Measurements from ENCODE around the gene S1PR5. TPM values are rescaled to one million over a fixed set of nuclear protein-coding genes. Genes with fewer than 3 reads are reported as not detected.
A peak's percentile ranks its signal among the peaks of the same experiment; 100 is the strongest.

Gene S1PR5
- total RNA-seq, 1 donor, result 1.3 TPM

DNA sequence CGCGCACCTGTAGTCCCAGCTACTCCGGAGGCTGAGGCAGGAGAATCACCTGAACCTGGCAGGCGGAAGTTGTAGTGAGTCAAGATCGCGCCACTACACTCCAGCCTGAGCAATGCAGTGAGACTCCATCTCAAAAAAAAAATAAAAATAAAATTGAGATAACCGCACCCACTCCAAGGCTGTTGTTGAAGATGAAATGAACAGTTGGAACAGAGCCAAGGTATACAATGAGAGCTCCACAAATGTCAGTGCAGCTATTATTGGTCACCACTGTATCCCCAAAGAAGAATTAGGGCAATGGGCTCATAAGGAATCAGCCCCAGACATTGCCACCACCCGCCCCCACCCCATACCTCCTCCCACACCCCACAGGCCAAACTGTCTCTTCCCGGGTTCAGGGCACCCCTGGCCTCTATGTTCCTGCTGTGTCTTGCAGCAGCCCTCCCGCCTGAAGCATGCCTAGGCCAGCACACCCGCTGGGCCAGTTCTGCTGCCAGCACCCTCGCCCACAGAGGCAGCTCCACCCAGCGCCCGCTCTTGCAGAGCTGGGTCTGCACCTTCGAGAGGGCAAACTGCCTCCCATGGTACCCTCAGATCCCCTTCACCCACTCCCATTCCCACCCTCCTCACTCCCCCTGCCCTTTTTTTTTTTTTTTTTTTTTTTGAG, 3.5 kb upstream of the S1PR5 start:
- no peak for DNase-seq (ENCODE audit: low read depth)
- H3K4me3 ChIP-seq (ENCODE audit: low read depth, low read length), result no peak overlapping the region
- TF ChIP-seq, protein P1, sequence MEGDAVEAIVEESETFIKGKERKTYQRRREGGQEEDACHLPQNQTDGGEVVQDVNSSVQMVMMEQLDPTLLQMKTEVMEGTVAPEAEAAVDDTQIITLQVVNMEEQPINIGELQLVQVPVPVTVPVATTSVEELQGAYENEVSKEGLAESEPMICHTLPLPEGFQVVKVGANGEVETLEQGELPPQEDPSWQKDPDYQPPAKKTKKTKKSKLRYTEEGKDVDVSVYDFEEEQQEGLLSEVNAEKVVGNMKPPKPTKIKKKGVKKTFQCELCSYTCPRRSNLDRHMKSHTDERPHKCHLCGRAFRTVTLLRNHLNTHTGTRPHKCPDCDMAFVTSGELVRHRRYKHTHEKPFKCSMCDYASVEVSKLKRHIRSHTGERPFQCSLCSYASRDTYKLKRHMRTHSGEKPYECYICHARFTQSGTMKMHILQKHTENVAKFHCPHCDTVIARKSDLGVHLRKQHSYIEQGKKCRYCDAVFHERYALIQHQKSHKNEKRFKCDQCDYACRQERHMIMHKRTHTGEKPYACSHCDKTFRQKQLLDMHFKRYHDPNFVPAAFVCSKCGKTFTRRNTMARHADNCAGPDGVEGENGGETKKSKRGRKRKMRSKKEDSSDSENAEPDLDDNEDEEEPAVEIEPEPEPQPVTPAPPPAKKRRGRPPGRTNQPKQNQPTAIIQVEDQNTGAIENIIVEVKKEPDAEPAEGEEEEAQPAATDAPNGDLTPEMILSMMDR (IDR thresholded peaks at IDR 0.05; ENCODE audit: insufficient read depth, low read depth, low read length), result no peak

DNA sequence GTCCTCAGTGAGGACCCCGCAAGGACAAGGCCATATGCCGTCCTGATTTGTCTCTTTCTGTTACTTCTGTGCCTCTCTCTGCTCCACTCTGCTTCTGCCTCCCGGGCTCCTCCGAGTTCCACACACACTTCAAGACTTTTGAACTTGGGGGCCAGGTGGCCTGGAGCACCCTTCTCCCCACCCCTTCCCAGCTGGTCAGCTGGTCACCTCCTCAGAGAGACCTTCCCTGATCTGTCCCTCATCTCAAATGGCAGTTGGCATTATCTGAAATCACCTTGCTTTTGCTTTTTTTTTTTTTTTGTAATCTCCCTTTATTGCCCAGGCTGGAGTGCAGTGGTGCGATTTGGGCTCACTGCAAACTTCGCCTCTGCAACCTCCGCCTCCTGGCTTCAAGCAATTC, 2.2 kb upstream of the S1PR5 start:
- DNase-seq (ENCODE audit: low read depth), result no peak
- TF ChIP-seq, protein P1 (IDR thresholded peaks at IDR 0.05; ENCODE audit: insufficient read depth, low read depth, low read length), result no peak
- no peak overlapping the region for H3K4me3 ChIP-seq (ENCODE audit: low read depth, low read length)

- TF ChIP-seq, protein P1 (IDR thresholded peaks at IDR 0.05; ENCODE audit: insufficient read depth, low read depth, low read length), result no peak
- DNase-seq (ENCODE audit: low read depth), result no peak
- peak overlapping the region; percentile 65 for H3K4me3 ChIP-seq (ENCODE audit: low read depth, low read length)
These were observed 1.5 kb upstream of the S1PR5 start for GRCh38 chr19:10518444-10519361.

- TF ChIP-seq, protein P1 (IDR thresholded peaks at IDR 0.05; ENCODE audit: insufficient read depth, low read depth, low read length), result no peak
These were observed 655 bp upstream of the S1PR5 start for GRCh38 chr19:10517760-10518443.

GRCh38 chr19:10516671-10517286, 468 bp downstream of the S1PR5 start:
- peak; percentile 17 for DNase-seq (ENCODE audit: low read depth)
- TF ChIP-seq, protein P1 (IDR thresholded peaks at IDR 0.05; ENCODE audit: insufficient read depth, low read depth, low read length), result no peak
- H3K4me3 ChIP-seq (ENCODE audit: low read depth, low read length), result peak overlapping the region; percentile 65

More at GRCh38 chr19:10517760-10518443, 655 bp upstream of the S1PR5 start:
- peak; percentile 46 for DNase-seq (ENCODE audit: low read depth)
- peak overlapping the region; percentile 65 for H3K4me3 ChIP-seq (ENCODE audit: low read depth, low read length)

DNA sequence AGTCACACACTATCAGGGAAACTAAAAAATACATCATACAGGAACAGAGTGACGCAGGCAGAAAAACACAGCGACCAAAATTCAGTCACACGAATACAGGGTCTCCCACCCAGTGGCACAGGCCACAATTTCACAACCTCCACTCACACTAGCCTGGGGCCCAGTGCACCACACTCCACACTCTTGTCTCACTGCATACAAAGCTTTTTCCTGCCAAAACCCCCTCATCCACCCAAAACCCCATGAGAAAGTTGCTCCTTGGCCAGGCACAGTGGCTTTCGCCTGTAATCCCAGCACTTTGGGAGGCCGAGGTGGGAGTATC, 1.2 kb downstream of the S1PR5 start:
- DNase-seq (ENCODE audit: low read depth), result no peak
- H3K4me3 ChIP-seq (ENCODE audit: low read depth, low read length), result no peak overlapping the region
- TF ChIP-seq, protein P1 (IDR thresholded peaks at IDR 0.05; ENCODE audit: insufficient read depth, low read depth, low read length), result no peak
